Femur (tissue), 1 donor: ENCODE data around the gene SCN2B.
"Not testable (repeated sequence)": the region's sequence is repeated elsewhere in the genome, so short reads cannot be mapped to it uniquely, and the experiment has no call there.

Experiments
- DNase-seq: peaks from one replicate; pipeline ENCODE4 v3.0.0-alpha.2; 2017

SCN2B gene

DNA sequence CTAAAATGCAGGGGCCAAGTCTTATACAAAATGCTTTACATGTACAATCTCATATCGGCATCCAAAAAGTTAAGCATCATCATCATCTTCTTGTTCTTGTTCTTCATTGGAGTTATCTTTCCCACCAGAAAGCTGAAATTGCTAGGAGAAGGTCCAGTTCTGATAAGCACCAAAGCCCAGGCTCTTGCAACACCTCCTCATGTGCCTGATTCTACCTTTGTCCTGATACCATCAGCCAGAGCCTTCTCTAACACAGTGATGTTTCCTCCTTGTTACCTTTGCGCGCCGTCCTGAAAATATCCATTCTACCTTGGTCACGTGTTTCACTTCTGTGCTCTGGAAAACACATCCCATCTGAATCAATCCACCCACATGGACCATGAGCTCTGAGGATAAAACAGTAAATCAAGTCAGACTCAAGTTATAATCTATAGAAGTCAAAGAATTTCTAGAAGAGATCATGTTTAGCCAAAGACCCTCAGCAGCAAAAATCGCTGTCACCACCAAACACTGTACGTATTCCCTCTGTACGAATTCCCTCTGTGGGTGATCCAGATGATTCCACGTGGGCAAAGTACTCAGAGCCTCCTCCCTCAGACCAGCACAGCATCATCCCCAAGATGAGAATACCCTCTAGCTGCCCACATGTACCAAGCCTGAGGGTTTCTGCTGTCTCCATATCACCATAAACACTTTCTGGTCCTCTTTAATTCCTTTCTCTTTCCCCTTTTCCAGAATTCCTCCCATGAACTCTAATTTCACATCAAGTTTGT is 29.4 kb upstream of the SCN2B start:
- no peak for DNase-seq

DNA sequence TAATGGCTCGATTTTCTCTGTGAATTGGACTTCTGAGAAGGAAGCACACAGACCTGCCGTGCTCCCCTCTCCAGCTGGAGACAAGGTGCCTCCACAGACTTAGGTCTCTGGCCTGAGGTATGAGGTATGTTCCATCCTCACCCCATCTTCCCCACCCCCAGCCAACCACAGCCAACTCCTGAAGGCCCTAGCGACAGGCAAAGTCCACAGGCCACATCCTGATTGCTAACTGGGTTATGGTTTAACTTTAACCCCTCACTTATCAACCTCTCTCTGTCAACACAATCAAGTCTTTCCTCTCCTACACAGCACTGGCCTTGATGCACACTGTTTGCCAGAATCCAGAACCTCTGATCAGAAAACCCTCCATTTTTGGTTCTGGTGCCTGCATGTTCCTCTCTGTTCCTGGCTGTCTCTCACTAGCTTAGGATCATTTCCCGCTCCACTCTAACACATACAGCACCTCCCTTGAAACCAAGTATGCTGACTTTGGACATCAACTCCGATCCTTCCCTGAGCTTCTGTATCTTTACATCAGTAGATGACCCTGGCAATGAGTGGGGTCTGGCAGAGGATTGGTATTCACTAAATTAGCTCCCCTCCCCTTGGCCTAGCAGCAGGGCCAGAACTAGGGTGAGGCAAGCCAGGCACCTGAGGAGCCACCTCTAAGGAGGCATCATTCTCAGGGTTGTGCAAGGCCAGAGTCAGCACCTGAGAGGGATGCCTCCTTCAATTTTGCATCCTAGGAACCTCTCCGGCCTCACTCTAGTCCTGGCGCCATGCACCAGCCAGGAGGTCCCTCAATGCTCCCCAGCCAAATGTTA is 26.4 kb upstream of the SCN2B start:
- no peak for DNase-seq

DNA sequence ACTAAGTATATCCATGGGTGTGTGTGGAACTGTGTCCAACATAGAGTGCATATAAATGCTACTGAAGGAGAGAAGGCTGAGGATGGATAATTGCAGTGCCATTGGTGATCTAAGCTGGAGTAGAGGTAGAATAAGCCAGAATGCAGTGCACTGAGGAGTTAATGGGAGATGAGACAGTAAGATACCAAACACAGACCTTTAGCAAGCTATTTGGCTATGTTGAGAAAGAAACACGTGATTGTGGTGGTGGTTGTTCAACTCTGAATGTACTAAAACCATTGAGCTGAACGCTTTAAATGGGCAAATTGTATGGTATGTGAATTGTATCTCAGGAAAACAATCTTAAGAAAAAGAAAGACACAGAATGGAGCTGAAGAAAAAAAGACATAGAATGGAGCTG is 25.5 kb upstream of the SCN2B start:
- no peak for DNase-seq

DNA sequence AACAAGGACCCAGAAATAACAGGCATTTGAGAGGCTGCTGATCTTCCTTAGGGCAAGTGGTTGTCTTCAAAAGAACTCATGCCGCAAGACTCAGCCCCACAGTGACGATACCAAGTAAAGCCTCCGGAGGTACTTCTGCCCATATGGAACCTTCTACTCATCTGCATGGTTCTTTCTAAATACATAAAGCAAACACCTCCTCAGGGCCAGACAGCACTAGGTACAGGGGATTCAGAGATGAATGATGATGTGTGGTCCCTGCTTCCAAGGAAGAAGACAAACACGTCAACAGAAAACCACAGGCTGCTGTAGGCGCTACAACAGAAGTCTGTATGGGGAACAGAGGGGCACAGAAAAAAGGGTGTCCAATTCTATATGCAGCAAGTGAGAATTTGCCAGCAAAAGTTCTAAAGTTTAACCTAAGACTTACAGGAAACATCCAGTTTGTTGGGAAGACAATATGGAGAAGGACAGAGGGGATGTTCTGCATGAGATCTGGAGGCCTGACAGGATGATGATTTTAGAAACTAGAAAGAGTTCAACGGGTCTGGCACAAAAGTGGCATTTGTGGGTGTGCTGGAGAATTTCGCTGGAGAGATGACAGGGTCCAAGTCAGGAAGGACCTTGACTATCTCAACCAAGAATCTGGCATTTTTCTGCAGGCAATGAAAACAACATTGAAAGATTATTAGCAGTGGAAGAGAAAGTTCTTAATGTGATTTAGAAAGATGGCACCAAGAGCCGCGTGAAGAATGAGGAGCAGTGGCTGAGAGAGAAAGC is 24.7 kb upstream of the SCN2B start:
- DNase-seq, result no peak

DNA sequence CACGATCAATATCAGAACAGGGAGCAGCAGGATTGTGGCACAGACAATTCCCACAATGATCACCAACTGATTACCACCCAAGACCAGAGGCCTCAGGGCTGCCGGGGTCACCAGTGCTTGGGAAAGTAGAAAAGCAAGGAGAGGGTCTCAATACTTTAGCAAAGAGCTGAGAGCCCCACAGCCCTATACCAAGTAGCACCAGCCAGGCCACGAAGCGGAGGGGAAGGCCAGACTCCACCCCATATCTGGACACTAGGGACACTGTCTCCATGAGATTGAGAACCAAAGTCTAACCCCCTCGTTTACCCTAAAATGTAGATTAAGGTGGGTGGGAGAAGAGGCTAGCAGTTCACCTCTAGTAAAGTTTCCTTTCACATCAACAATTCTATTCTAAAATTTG is 24.1 kb upstream of the SCN2B start:
- DNase-seq, result no peak

DNA sequence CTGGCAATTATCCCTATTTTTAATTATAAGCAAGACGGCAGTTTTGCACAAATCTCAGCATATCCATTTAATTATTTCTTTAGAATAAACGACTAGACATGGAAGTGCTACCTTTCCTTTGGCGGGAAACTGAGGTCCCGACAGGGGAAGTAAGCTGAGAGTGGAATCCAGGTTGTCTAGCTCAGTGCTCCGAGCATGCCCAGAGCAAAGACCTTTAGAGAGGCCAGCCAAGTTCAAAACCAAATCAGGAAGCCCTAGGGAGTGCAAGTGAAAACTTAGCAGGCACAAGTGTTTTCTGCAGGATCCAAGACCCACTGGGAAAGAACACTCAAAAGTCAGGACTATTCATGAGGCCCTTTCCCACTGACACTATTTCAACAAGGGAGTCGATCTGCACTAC is 22.7 kb upstream of the SCN2B start:
- DNase-seq, result no peak

DNA sequence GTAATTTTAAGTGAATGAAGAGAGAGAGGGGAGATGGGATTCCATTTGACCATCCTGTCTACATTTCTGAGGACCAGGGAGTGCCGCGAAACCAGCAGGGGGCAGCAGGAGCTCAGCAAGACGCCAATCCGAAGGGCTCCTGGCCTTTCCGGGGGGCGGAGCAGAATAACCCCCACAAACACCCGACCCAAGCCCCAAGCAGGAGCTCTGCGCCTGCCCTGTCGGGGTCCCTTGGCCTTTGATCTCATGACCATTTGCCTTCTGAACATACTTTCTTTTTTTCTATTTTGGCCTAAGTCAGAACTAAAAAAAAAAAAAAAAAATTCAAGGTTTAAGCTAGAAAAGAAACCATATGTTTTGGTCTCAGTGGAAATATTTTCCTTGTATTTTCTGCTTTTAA is 21.9 kb upstream of the SCN2B start:
- DNase-seq, result peak; percentile 85

DNA sequence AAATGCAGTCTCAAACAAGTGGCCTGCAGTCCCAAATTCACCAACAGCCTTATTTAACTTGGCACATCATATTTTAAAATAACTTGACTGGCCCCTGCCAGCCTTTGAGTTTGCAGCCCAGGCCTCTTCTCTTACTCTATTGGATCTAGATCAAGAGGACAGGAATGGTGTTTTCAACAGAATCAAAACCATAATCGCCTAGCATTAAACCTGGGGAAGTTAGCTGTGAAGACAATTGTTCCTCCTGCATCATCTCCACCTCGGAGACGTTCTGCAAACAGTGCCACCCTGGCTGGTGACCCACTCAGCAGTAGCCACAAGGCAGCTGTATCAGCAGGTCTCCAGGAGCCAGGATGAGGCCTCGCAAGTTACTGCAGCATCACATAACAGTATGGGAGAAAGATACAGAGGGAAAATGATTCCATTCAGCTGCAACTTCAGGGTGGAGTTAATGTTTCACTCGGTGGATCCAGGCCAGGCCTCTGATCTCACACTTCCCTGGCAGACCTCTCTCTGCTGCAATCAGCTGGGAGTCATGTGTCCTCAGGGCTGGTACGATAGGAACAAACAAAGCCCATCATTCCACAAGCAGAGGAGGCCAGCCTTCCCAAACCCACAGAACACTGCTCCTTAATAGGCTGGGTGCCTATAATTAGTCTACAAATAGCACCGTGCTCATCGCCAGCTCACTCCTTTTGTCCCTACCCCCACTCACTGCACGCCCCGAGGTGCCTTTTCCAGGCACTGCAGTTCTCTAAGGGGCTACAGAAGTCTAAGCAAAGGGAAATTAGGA is 18.6 kb upstream of the SCN2B start:
- peak; percentile 69 for DNase-seq

DNA sequence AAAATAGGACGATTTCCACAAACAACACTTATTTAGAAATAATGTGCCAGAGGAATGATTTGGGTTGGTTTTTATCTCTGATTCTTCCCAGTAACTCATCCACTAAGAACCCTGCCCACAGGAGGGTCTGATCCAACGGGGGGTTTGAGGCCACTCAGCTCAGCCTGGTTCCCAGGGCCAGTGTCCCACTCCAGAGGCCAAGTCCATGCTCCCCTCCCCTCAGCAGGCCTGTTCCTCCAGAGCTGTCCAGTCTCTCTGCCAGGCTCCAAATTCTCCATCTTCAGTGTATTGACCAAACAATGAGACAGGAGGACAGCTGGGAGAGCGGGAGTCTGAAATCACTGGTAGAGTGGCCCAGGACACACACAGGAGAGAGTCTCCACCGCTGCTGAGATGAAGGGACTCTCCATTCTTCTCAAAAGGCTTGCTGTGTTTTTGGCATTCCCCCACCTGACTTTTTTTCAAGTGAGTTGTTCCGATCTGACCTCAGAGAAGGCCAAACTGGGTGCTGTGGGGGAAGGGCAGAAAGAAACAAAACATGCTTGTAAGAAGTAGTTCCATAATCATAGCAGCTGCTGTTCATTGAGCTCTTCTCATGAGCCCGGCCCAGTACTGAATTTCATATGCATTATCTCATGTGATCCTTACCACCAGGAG is 17.6 kb upstream of the SCN2B start:
- no peak for DNase-seq

DNA sequence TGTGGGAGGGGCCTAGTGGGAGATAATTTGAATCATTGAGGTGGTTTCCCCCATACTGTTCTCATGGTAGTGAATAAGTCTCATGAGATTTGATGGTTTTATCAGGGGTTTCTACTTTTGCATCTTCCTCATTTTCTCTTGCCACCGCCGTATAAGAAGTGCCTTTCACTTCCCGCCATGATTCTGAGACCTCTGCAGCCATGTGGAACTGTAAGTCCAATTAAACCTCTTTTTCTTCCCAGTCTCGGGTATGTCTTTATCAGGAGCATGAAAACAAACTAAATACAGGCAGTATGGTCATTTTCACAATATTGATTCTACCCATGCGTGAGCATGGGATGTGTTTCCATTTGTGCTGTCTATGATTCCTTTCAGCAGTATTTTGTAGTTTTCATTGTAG is 16.4 kb upstream of the SCN2B start:
- DNase-seq, result not testable (repeated sequence)

DNA sequence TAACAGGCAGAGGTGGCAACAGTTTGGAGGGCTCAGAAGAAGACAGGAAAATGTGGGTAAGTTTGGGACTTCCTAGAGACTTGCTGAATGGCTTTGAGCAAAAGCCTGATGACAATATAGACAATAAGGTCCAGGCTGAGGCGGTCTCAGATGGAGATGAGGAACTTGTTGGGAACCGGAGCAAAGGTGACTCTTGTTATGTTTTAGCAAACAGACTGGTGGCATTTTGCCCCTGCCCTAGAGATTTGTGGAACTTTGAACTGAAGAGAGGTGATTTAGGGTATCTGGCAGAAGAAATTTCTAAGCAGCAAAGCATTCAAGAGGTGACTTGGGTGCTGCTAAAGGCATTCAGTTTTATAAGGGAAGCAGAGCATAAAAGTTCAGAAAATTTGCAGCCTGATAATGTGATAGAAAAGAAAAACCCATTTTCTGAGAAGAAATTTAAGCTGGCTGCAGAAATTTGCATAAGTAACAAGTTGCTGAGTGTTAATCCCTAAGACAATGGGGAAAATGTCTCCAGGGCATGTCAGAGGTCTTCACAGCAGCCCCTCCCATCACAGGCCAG is 14.6 kb upstream of the SCN2B start:
- DNase-seq, result not testable (repeated sequence)

DNA sequence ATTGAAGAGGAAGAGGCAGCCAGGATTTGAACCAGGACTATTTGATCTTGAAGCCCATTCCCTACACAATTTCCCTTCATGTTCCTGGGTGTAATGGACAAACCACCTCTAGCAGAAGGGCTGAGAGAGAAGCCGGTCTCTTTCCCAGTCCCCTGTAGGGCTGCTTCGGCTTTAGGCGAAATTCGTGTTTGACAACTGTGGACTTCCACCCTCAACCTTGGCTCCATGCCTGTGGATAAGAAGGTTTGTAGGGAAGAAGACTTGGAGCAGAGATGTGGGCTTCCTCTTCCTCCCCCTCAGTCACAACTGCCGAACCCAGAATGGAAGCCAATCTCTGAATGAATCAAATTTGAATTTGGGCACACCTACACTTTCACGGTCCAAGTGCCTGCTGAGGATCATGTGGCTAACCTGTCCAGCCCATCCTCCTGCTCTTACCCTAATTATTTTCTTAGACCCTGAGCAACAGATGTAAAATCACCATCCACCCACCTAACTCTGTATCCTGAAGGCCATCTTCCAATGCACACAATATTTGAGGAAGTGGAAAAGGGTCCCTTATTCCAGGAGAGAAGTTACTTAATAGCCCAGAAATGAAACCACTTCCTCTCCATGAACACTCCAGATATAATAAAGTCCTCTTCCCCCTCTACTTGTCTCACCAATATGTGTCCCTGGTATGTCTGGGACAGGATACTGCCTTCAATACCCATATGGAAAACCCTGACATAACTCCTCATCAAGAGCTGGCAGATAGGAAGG is 10.1 kb upstream of the SCN2B start:
- DNase-seq, result no peak

DNA sequence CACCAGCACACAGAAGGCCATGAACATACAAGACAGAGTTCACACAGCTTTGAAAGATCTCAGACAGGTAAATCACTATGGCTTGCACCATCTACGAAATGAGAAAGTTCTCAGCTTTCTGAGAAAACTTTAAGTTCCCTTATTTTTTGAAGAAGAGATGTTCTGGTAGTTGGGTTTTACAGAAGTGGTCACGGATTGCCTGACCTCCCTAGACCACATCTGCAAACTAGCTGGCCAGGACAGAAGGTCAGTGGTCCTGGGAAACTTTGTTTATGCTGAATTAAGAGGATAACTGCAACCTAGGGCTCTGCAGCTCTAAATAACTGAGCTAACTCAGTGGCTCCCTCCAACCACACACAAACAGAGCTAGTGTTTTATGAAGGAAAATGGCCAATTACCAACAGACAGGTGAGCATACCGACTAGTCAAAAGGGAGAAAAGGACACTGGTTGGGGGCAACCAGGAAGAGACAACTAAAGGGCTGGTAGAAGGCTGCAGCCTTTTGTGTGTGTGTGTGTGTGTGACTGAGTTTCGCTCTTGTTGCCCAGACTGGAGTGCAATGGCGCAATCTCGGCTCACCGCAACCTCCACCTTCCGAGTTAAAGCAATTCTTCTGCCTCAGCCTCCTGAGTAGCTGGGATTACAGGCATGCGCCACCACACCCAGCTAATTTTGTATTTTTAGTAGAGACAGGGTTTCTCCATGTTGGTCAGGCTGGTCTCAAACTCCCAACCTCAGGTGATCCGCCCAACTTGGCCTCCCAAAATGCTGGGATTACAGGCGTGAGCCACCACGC is 8.5 kb upstream of the SCN2B start:
- DNase-seq, result no peak

DNA sequence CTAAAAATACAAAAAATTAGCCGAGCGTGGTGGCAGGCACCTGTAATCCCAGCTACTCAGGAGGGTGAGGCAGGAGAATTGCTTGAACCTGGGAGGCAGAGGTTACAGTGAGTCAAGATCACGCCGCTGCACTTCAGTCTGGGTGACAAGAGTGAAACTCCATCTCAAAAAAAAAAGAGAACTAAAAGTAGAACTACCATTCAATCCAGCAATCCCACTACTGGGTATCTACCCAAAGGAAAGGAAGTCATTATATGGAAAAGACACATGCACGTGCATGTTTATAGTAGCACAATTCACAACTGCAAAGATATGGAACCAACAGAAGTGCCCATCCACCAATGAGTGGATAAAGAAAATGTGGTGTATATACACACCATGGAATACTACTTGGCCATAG is 7.3 kb upstream of the SCN2B start:
- DNase-seq, result not testable (repeated sequence)

DNA sequence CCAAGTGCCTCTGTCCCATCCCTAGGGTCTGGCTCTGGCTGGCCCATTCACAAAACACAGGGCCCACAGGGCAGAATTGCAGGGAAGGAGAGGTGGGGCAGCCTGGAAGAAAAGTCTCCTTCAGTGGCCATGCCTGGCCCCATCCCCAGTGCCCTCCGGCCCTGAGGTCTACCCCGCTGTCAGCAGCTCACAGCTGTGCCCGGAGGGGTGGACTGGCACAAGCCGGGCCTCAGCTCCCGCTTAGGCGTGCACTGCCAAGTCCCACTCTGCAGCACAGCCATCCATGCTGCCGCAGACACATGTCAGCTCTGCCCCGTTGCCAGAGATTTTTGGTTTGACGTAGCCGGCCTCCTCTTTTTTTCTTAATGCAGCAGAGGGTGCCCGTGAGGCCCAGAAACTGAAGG is 3.9 kb upstream of the SCN2B start:
- DNase-seq, result peak; percentile 91

DNA sequence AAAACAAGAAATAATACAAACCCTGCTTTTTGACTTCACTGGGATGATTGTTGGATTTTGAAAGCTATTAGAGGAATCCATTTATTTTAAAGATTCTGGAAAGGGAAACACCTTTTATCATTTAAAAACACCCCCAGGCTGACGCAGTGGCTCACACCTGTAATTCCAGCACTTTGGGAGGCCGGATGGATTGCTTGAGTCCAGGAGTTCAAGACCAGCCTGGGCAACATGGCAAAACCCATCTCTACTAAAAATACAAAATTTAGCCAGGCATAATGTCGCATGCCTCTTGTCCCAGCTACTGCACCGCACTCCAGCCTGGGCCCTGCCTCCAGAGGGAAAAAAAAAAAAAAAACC is 317 bp upstream of the SCN2B start:
- no peak for DNase-seq

DNA sequence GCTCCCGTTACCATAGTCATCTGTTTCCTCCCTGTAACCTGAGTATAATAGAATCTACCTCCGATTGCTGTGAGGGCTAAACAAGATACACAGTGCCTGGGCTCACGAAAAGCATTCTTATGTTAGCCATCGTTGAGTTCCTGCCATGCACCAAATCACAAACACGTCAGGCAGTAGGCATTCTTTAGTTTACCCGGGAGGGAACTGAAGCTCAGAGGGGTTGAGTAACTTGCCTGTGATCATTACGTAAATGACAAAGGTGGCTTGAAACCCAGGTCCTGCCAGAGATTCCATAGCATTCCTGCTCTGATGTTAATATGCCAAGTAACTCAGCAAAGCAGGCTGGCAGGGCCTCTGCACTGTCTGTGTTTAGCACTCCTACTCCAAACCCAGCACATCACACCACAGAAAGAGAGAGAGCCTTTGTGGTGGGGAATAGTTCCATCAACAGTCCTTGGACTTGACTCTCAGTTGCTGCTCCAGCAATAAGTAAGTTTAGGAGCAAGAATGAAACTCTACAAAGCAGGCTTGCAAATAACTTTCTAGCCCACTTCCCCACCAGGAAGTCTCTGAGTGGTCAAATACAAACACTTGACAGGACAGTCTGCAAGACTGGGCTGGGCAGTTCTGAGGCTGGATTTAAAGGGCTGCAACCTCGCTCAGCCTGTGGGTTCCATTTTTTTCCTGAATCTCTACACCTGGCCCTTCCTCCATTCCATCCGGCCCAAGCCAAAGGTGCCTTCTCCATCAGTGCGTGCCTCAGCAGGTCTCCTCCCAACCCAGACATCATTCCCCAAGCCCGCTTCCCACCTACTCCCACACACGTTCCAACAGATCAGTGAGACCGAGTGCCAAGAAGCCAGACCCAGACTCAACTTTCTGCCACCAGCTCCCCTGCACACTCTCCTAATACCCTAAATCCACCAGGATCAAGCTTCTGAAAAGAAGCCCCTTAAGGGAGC is 1.1 kb downstream of the SCN2B start:
- no peak for DNase-seq

DNA sequence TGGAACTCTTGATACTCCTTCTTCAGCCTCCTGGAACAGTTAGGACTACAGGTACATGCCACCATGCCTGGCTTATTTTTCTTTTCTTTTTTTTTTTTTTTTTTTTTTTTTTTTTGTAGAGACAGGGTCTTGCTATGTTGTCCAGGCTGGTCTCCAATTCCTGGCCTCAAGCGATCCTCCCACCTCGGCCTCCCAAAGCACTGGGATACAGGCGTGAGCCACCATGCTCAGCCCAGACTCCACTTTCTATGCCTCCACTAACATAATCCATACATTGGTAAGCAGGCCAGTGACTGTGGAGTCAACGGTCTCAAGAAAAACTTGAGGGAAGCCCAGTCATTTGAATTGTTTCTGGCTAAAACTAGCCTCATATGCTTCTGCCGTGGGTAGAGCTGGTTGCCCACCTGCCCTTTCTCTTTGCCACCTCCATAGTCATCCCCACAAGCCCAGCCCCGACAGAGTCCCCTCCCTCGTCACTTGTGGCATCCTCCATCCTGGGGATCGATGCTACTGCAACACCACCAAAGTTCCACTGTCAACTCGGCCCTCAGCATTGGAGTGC is 2.4 kb downstream of the SCN2B start:
- no peak for DNase-seq

DNA sequence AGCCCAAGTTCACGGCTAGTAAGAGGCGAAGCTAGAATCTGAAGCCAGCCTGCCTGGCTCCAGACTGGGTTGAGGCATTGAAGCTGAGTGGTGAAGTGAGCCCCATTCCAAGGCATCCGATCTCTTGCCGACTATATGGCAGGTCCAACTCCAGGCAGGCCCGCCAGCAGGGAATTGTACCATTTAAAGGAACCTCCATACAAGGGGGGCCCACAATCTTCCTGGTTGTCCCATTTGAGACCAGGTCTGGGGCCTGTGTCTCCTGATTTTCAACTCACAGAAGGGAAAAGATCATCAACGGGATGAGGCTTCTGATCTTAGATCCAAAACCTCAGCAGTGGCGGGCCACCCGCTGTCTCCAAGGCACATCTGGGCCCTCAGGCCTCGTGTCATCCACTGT is 4.1 kb downstream of the SCN2B start:
- no peak for DNase-seq
